COLO668 (cell line): ENCODE measurements around the gene CBX5.
A peak's percentile ranks its signal among the peaks of the same experiment; 100 is the strongest.
"Not testable (repeated sequence)": the region's sequence is repeated elsewhere in the genome, so short reads cannot be mapped to it uniquely, and the experiment has no call there.

Source experiments
- DNase-seq: peaks from one replicate; lab custom pipeline; 2025; ENCODE audit not compliant: unreplicated experiment; lab: John Stamatoyannopoulos, UW

CBX5 gene

DNA sequence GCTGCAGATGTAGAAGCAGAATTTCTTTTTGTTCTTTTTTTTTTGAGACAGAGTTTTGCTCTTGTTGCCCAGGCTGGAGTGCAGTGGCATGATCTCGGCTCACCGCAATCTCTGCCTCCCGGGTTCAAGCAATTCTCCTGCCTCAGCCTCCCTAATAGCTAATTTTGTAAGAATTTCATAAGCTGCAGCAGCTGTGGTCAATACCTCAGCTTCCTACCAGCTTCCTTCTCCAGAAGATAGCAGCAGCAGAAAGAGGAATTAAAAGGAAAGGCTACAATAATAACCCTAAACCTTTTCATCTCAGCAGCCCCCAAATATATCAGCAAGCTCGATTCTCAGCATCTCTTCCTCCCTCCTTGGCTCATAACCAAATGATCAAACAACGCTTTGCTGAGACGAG lies 52.0 kb downstream of the CBX5 start:
- DNase-seq, result not testable (repeated sequence)

DNA sequence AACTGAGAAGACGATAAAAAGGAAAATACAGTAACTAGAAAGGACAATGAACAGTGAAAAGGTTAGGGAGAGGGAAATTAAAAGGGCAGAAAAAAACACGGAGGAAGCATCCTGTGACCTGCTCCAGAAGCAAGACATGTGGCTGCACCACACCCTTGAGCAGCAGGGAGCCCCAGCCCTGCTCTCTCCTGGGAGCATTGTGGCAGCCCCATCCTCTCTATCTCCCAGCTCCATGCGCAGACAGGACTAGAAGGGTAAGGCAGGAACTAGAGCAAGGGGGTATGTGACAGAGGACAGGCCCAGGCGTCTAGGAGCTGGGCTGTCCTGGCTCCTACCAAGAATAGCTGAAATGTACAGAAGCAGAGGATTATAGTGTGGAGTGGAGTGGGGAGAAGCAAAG lies 52.5 kb downstream of the CBX5 start:
- no peak for DNase-seq

DNA sequence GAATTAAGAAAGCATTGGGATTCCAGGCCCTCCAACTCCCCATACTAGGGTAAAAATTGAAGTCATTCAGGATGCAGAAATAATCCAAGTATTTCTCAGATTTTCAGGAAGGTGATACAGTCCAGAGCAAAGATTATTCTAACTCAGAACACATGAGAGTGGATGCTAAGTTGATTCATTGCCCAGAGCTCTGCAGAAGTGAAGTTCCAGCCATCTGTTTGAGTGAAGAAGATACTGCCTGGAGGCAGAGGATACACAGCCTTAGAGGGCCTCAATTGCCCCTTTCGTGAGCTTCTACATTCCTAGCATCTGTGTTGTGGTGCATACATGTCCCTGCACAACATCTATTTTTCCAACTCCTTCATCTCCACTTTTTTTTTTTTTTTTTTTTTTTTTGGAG lies 54.3 kb downstream of the CBX5 start:
- no peak for DNase-seq

DNA sequence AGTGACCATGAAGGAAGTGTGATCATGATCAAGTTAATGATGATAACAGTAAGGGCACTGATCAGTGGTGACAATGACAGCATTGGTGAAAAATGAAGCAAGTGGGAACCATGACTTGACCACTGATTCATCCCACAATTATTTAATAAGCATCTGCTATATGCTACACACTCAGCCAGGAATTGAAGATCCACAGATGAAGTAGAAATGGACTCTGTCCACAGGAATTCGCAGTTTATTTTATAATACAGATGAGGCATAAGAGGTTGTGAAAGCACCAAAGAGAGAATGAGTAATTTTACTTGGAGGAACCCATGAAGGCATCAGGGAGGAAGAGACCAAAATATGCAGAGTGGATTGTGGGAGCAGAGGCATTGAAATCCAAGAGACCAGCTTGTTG lies 57.3 kb downstream of the CBX5 start:
- no peak for DNase-seq

DNA sequence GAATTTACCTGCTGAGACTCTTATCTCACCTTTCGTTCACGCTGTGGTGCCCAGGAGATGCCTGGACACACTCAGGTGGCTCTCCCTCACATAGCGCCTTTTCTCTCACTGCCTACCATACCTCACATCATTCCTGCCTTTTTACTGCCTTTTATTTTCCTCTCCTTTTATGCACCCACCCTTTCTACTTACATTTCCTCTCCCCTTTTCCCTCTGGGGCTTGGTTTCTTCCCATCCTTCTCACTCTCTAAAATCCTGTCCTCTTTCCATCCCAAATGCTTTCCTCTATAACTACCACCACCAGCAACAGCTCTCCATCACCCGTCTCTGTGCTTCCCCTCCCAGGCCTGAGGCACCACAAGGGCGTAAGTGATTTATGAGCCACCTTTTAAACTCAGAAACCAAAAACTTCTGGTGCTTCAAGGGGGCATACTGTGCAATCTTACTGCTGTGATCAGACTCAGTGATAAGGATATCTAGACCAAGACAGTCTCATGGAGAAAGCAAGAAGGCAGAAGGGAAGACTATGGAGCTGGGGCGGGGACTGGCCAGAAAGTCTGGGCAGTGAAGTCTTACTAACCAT lies 58.4 kb downstream of the CBX5 start:
- no peak for DNase-seq

DNA sequence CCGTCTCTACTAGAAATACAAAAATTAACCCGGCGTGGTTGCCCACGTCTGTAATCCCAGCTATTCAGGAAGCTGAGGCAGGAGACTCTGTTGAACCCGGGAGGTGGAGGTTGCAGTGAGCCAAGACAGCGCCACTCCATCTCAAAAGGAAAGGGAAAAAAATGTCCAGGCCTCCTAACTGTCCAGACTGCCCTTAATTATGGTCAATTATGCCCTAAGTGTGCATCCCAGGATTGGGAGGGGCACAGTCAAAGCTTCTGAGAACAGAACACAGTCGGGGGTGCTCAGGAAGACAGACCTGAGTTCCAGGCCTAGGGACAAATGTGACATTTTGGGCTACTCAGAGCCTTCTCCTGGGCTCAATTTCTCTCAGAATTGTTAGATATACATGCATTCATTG lies 59.4 kb downstream of the CBX5 start:
- no peak for DNase-seq

DNA sequence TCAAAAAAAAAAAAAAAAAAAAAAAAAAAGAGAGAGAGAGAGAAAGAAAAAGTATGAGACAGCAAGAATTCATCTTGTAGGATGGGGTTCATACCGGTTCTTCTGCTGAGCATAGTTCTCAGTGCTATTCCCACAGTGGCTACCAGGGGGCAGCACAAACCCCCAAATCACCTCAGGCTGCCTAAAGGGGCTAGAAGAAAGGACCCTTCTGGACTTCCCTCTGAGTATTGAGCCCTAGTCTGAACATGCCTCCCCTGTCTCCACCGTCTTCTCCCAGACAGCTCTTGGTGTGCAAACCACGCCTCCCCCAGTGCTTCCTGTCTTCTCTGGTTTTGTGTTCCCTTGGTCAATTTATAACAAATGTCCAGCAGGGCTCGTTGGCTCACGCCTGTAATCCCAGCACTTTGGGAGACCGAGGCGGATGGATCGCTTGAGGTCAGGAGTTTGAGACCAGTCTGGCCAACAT lies 59.8 kb downstream of the CBX5 start:
- DNase-seq, result peak; percentile 33

DNA sequence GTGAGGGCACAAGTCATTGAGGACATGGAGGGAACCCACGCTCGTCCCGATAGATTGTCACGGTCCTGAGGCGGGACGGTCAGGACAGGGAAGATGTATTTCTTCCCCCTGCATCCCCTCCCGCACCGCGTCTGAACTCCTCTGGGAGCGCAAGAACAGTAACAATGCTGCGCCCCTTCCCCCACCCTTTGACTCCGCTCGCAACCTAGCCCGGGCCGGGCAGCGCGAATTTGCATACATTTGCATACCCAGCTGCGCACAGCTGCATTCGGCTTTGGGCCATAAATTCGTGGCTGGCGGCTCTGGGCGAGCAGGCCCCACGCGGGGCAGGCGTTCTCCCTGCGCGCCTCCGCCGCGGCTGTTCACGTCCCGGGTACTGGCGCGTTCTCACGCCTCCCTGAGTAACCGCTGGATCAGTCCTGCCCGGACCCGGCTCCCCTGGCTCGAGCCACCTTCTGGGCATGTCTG lies 62.1 kb downstream of the CBX5 start:
- peak; percentile 37 for DNase-seq

DNA sequence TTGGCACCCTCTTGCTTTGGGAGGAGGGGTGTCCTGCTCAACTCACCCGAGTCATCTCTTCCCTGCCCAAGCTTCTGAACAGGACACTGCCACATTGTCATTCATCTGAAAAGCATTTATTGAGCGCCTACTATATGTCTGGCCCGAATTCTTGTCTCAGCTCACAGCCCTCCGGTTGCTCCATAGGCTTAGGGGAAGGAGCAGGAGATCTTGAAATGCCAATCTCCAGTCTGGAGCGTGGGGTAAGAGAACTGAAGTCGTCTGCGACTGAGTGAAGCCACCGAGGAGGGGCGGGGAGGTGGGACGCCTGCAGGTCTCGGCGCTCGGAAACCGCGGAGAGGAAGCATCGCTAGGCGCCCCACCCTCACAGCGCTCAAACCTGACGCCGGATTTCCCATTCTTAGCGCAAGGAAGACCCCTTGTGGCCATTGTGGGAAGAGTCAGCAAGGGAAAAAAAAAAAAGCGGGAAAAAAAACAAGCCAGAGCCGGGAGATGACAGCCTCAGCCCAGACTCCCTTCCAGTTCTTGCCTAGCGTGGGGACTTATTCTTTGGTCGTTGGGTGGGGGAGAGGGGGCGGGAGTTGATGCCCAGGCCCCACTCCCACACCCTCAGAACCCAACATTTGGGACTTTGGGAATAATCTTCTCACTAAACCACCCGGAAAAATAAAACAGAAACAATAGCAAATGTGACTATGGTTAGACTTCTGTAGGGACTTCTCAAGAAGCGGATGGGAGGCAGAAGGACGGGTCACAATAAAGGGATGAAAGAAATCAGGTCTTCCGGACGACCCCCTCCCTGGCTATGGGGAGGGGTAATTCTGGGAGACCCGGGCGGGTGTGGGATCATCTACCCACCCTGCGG lies 62.9 kb downstream of the CBX5 start:
- peak; percentile 67 for DNase-seq

DNA sequence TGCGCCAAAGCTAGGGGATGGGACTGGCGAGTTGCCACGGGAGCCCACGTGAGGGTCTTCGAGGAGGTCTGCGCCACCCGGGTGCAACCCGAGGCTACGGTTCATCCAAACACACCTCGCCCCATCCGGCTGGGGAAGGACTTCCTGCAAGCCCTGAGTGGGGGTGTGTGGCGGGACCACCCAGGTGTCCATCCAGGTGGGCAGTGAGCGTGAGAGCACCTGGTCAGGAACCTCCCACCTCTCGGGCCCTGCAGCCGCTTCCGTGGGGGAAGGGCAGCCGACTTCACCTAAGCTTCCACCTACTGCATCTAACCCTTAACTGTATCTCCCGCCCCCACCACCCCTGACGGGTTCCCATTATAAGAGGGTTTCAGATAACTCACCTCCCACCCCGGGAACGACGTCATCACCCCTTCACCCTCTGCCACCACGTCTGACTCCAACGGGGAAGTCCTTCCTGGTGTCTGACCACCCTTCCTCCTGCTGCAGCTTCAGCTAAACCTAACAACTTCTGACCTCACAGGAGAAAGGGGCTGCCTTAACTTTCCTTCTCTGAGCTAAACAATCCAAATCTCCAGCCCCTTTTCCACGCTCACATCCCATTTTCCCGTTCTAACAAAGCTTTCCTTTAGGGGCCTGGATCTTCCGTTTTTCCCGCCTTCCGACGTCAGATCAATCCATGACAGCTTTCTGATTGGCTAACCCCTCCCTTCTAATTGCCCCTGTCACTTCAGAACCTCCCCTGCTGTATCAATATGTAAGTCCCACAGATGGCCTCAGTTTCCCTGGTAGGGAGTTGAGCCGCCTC lies 63.7 kb downstream of the CBX5 start:
- peak; percentile 45 for DNase-seq

DNA sequence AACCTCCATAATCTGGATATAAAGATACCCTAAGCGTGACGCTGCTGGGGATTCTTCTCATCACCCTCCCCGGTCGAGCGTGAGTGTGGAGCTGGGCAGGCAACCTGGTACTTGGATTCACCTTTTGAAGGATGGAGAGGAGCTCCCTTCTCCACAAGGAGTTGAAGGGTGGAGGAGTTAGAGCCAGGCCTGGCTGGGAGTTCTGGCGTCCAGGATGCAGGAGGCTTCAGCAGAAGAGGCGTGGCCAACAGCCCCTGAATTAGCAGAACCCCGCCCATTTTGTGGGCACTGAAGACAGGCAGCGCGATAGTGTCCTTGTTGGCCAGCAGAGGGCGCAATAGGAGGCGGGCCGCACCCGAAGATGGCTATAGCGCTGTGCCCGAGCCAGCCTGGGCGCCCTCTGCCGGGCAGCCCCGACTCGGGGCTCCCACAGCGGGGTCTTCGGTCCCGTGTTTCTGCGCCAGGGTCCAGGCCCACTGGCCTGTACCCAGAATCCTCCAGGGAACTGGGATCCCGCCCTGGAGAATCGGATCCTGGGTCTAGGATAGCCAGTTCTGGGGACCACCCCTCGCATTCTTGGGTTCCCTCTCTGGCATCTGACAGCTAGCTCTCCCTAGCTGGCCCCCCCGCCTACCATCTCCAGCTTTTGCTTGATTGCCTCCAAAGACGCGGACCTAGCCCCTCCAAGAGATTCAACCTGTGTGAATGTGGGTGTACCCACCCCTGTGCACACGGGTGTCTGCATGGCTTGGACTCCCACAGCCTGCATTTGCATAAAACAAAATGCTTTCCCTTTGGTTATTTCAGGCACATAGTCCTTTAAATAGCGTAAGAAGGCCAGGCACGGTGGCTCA lies 65.1 kb downstream of the CBX5 start:
- peak; percentile 79 for DNase-seq

DNA sequence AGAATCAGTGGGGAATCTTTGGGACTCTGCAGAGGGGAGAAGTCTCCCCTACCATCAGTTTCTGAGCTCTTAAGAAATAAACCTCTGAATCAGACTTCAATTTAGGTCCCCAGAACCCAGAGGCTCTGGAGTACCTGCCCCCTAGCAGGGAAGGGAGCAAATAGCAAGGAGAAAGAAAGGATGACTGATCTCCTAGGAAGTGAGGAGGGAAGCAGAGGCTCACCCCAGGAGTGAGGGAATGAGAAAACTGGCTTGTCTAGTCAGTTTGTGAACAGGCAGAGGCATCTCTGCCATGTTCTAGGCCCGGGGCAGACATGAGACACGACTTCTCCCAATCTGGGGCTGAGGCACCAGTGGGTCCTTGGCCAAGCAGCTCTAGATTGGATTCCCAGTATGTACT lies 66.8 kb downstream of the CBX5 start:
- no peak for DNase-seq

DNA sequence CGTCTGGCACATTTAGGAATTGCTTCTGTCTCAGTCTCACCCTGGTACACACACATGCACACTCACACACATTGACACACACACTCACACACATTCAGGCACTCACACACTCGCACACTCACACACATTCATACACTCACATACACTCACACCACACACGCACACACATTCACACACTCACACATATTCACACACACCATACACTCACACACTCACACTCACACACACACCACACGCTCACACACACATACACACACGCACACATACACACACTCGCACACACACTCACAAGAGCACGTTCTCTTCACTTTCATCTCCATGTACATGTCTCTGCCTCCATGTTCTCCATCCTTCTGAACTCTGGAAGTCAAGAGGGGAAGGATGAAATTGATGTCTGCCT lies 68.0 kb downstream of the CBX5 start:
- DNase-seq, result no peak

DNA sequence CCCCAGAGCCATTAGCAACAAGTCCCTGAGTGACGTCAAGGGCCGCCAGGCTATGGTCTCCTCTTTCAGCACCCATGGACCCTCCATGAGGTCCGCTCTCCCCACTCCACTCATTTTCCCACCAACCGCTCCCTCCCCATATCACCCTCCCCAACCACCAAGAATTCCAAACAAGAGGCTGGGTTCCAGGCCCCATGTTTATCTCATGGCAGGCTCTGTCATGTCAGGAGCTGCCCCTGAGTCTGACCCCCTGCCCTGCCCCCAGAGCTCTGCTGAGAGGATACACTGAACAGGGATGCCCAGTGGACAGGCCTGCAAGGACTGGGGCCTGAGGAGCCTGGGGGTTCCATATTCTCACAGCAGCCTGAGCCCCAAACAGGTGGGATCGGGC lies 69.5 kb downstream of the CBX5 start:
- no peak for DNase-seq

DNA sequence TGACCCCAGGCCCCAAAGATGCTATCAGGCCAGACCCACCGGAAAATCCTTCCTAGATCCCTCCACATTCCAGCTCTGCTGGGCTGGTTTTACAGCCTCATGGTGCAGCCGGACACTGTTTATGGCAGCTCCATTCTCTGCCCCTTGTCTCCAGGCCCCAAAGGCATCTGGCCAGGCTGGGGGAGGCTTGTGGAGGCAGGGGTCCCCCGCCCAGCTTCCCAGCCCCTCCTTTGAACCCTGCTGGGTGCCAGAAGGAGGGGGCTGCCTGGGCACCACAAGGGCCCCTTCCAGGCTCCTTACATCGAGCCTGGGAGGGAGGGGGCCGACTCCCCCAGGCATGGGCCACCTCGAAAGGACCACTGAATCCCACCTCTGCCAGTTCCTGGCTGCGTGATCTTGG lies 71.3 kb downstream of the CBX5 start:
- DNase-seq, result no peak

DNA sequence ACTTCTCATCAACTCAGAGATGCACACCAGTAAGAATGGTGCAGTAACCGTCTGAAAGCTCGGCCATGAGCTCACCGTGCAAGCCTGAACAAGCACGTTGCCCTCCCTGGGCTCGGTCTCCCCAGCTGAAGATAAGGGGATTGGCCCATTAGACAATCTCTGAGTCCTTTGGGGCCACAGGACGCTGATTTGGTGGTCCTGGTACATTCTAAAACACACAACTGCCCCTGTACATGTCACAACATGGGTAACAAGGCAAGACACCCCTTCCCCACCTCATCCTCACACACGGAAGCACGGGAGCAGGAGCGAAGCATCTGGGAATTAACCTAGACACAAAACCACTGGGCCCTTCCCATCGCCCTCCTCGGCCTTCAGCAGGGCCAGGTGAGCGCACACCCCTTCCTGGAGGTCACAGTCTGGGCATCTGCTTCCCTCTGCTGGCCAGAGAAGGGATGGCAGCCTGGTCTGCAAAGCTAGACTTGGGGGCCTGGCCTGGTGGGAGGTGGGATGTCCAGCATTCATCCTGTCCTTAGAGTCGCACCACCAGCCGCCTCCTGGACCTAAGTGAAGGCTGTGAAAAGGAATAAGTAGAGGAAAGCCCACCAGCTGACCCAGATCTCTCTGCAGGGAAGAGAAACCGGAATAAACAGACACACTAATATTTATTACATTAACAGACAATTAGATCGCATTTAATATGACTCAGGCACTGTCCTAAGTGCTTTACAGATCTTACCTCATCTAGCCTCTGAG lies 72.2 kb downstream of the CBX5 start:
- peak; percentile 54 for DNase-seq

DNA sequence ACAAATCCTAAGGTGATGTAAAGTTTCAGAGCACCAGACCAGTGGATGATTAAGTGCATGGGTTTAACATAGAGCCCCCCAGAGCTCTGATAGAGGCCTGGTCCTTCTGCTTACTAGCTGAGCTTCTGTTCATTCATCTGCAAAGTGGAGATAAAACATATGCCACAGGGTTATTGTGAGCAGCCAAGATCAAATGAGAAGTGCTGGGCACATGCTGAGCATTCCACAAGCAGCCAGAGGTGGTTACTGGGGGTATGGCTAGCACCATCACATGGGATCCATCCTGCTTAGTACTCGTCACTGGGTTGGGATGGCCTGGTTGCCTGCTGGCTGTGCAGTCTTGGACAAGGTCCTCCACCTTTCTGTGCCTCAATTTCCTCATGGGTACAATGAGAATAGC lies 73.1 kb downstream of the CBX5 start:
- DNase-seq, result no peak

DNA sequence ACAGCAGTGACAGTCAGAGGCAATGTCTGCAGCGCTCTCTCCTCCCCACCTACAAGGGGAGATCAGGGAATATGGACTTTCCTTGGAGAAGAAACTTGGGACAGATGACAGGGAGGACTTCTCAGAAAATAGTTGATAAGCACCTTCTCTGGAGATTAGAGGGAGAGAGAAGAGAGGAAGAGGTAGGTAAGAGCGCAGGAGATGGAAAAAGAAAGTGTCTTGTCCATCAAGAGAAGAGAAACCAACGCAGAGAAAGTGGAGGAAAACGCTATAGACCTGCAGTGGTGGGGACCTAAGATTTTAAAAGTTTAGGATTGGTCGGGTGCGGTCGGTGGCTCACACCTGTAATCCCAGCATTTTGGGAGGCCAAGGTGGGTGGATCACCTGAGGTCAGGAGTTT lies 75.6 kb downstream of the CBX5 start:
- no peak for DNase-seq

DNA sequence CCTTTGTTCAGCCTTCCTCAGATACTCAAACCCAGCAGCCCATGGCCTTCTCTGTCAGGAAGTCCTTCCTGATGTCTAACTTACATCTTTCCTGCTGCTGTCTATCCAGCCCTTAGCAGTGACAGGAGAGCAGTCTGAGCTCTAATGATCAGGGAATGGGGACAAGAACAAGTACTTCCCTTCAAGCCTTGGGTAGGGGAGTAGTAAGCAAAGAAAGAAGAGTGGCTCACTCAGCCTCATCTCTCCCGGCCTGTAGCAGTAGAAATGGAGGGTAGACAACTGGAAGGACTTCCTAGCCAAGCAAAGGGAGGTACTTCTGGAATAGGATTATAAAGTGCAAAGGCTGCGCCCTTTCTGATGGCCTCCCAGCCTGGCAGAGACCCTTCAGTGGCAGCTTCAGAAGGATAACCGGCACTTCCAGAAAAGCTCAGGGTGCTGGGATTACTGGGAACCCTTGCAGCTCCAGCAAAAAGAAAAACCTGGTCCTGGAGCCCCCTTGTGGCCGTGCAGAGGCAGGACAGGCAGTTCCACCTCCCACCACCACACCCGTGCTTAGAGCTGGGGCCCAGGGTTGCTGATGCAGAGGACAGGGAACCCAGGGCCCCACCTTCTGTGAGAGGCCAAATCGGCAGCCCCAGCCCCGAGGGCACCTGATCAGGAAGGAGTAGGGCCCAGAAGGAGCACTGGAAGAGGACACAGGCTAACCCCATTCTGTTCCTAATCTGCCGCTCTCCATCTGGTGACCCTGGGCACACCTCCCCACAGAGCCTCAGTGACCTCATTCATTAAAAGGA lies 78.7 kb downstream of the CBX5 start:
- peak; percentile 35 for DNase-seq
